DOHH2 (cell line): ENCODE results near the gene BFSP1.

Experiments used
- EZH2phosphoT487 ChIP-seq: fragments of 200-600 bp; sonication (generic); IDR thresholded peaks from 2 replicates; pipeline ENCODE4 v1.6.1; 2017; ENCODE audit warnings: borderline replicate concordance, mild to moderate bottlenecking, antibody characterized with exemption, low read length, moderate library complexity, mixed read lengths
- TF ChIP-seq, protein P1 (sequence below): fragments of 200-600 bp; sonication (generic); IDR thresholded peaks from one replicate; pipeline ENCODE4 v1.5.1; 2014; ENCODE audit warnings: antibody characterized with exemption, mild to moderate bottlenecking, low read depth, low read length; ENCODE audit not compliant: poor library complexity, severe bottlenecking

DNA sequence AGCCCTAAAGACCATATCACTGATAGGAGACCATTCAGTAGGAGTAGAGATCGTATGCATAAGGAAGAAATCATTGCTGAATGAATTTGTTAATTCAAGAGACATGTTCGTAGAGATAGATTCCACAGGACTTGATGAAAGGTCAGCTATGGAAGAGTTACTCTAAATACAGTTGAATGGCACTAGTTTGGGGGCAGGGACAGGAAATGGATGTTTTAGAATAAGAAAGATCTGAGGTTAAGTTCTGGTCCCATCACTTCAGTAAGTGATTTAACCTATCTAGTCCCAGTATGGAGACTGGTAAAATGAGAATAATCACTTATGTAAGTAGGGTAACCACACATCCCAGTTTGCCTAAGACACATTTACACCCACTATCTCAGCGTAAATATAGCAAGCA is 2.9 kb upstream of the BFSP1 start:
- TF ChIP-seq, protein P1, sequence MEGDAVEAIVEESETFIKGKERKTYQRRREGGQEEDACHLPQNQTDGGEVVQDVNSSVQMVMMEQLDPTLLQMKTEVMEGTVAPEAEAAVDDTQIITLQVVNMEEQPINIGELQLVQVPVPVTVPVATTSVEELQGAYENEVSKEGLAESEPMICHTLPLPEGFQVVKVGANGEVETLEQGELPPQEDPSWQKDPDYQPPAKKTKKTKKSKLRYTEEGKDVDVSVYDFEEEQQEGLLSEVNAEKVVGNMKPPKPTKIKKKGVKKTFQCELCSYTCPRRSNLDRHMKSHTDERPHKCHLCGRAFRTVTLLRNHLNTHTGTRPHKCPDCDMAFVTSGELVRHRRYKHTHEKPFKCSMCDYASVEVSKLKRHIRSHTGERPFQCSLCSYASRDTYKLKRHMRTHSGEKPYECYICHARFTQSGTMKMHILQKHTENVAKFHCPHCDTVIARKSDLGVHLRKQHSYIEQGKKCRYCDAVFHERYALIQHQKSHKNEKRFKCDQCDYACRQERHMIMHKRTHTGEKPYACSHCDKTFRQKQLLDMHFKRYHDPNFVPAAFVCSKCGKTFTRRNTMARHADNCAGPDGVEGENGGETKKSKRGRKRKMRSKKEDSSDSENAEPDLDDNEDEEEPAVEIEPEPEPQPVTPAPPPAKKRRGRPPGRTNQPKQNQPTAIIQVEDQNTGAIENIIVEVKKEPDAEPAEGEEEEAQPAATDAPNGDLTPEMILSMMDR, result no peak
- no peak for TF ChIP-seq EZH2phosphoT487
